Stimulated activated CD4-positive, alpha-beta T cell treated with anti-CD3 and anti-CD28 coated beads, Interleukin-1b, Interleukin-23, amount 100 ng/mL, for 24 hours (primary cell): Measurements from ENCODE around the gene UBL5.

Source experiments
- DNase-seq, 4 experiments: peaks; one replicate each; pipeline ENCODE4 v3.0.0-alpha.2; 2020; ENCODE audit warnings: low read depth in 4 of 4, low spot score in 1 of 4

UBL5 gene

DNA sequence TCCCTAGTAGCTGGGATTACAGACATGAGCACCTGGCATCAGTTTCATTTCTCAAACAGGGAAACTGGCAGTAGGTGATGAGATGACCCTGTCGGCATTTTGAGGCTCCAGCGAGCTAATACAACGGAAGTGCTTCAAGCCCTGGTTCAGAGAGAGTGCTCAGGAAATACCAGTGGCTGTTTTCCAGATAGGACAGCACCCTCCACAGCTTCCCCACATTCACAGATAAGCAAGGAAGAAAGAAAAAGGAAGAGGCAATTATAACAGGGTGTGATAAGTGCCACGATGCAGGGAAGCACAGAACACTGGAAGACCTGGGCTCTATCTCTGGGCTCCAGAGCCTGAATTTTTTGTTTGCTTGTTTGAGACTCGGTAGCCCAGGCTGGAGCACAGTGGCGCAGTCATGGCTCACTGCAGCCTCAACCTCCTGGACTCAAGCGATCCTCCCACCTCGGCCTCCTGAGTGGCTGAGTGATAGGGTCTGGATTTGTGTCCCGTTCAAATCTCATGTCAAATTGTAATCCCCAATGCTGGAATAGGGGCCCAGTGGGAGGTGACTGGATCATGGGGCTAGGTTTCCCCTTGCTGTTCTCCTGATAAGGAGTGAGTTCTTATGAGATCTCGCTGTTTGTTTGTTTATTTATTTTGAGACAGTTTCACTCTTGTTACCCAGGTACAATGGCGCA, 50.9 kb downstream of the UBL5 start:
- no peak for DNase-seq
